ENCODE data around the gene PCNX4. TPM values are rescaled to one million over a fixed set of nuclear protein-coding genes. Genes with fewer than 3 reads are reported as not detected.

The PCNX4 gene
- polyA plus RNA-seq, 3 donors = 13.1 to 18.4 (median 16.7) TPM

GRCh38 chr14:60169722-60170121, 78.0 kb downstream of the PCNX4 start:
- no peaks in the 10 kb centered on the region for H4K20me1 ChIP-seq (ENCODE audit: insufficient read depth, low read length)
- Mint-ChIP-seq H3K27me3 (ENCODE audit: low read depth in 3 of 3) (peaks cover 0 to 4% (median 2%) of the 10 kb centered on the region in 3 donors), H3K4me3 (no peak overlapping the region), H3K27ac (no peak overlapping the region), H3K36me3 (no peaks in the 10 kb centered on the region), H3K4me1 (peaks cover 13% of the 10 kb centered on the region), H3K9me3 (peaks cover 0 to 4% (median 0%) of the 10 kb centered on the region in 7 donors)
- TF ChIP-seq CTCF (IDR thresholded peaks at IDR 0.05) = no peak
- intact Hi-C loops (cut with micrococcal nuclease) = loop anchor here in 1 of 2 donors (5.0 to 10.0 kb wide), 2 partner anchors 75 to 97 kb away; partner anchors contain the start of gene PPM1A
- no peak overlapping the region for H3K4me2 ChIP-seq (replicated peaks; ENCODE audit: extremely low read depth, low read length, poor library complexity, severe bottlenecking)
- no peak overlapping the region for H3K4me3 ChIP-seq (replicated peaks in 1 of 3; ENCODE audit: low read depth in 2 of 3, low read length in 3 of 3)
- H3K27me3 ChIP-seq (ENCODE audit: control insufficient read depth in 2 of 2, insufficient read depth in 2 of 2, low read length in 2 of 2) = no peaks in the 10 kb centered on the region
- no peaks in the 10 kb centered on the region for H3K36me3 ChIP-seq (replicated peaks in 1 of 2; ENCODE audit: control insufficient read depth in 1 of 2, insufficient read depth in 2 of 2, low read length in 2 of 2)
- DNase-seq = no peak
- no peak overlapping the region for H3K27ac ChIP-seq (ENCODE audit: low read depth in 1 of 2, low read length in 2 of 2)
- H3K9ac ChIP-seq (ENCODE audit: insufficient read depth, low read length, poor library complexity, severe bottlenecking) = no peak overlapping the region
- H3K79me2 ChIP-seq (ENCODE audit: insufficient read depth, low read length) = peaks cover 4% of the 10 kb centered on the region
- 100% methylated on average over 1 of the region's 3 CpGs for WGBS (ENCODE audit: insufficient coverage)
- H3K4me1 ChIP-seq (ENCODE audit: control insufficient read depth in 1 of 2, insufficient read depth in 2 of 2, low read length in 2 of 2) = peaks cover 4 to 13% of the 10 kb centered on the region in 2 donors
- H2AFZ ChIP-seq (ENCODE audit: insufficient read depth, low read depth, low read length, poor library complexity, severe bottlenecking) = no peak overlapping the region
- H3K9me3 ChIP-seq (replicated peaks in 1 of 2; ENCODE audit: control insufficient read depth in 1 of 2, insufficient read depth in 1 of 2, low read length in 2 of 2) = no peaks in the 10 kb centered on the region

GRCh38 chr14:60170948-60171347, 79.2 kb downstream of the PCNX4 start:
- no peak for DNase-seq
- Histone ChIP-seq H2AFZ (ENCODE audit: insufficient read depth, low read depth, low read length, poor library complexity, severe bottlenecking) (no peak overlapping the region), H3K9ac (ENCODE audit: insufficient read depth, low read length, poor library complexity, severe bottlenecking) (no peak overlapping the region), H3K9me3 (replicated peaks in 1 of 2; ENCODE audit: control insufficient read depth in 1 of 2, insufficient read depth in 1 of 2, low read length in 2 of 2) (no peaks in the 10 kb centered on the region), H4K20me1 (ENCODE audit: insufficient read depth, low read length) (no peaks in the 10 kb centered on the region), H3K79me2 (ENCODE audit: insufficient read depth, low read length) (no peaks in the 10 kb centered on the region), H3K27ac (ENCODE audit: low read depth in 1 of 2, low read length in 2 of 2) (no peak overlapping the region), H3K4me3 (replicated peaks in 1 of 3; ENCODE audit: low read depth in 2 of 3, low read length in 3 of 3) (no peak overlapping the region), H3K4me1 (ENCODE audit: control insufficient read depth in 1 of 2, insufficient read depth in 2 of 2, low read length in 2 of 2) (peaks cover 3 to 20% of the 10 kb centered on the region in 2 donors), H3K4me2 (replicated peaks; ENCODE audit: extremely low read depth, low read length, poor library complexity, severe bottlenecking) (no peak overlapping the region), H3K27me3 (ENCODE audit: control insufficient read depth in 2 of 2, insufficient read depth in 2 of 2, low read length in 2 of 2) (no peaks in the 10 kb centered on the region), H3K36me3 (replicated peaks in 1 of 2; ENCODE audit: control insufficient read depth in 1 of 2, insufficient read depth in 2 of 2, low read length in 2 of 2) (no peaks in the 10 kb centered on the region)
- Mint-ChIP-seq H3K9me3 (peaks cover 0 to 4% (median 0%) of the 10 kb centered on the region in 7 donors), H3K4me3 (no peak overlapping the region), H3K27ac (no peak overlapping the region), H3K36me3 (no peaks in the 10 kb centered on the region), H3K27me3 (ENCODE audit: low read depth in 3 of 3) (peaks cover 0 to 4% (median 2%) of the 10 kb centered on the region in 3 donors), H3K4me1 (peaks cover 19% of the 10 kb centered on the region)
- 91% methylated on average over 1 of the region's 4 CpGs for WGBS (ENCODE audit: insufficient coverage)
- intact Hi-C loops (cut with micrococcal nuclease) = loop anchor here in 1 of 2 donors (5.0 kb wide), 1 partner anchor 99 kb away; no protein-coding TSS in a partner anchor
- no peak for TF ChIP-seq CTCF (IDR thresholded peaks at IDR 0.05)
